HEK293T (cell line): ENCODE data around the gene DAD1.
"Not testable (repeated sequence)": the region's sequence is repeated elsewhere in the genome, so short reads cannot be mapped to it uniquely, and the experiment has no call there.

Experiments
- CTCF ChIA-PET: fragments of 350-600 bp; formaldehyde crosslinking; extraction: SDS; loops from one replicate; lab custom pipeline; 2021; ENCODE audit warnings: antibody characterized with exemption, inconsistent platforms; lab: Yijun Ruan, JAX
- POLR2A ChIA-PET: fragments of 350-600 bp; formaldehyde crosslinking; extraction: SDS; loops from one replicate; lab custom pipeline; 2020; ENCODE audit warnings: antibody characterized with exemption, inconsistent platforms; lab: Yijun Ruan, JAX
- DNase-seq: peaks from one replicate; pipeline ENCODE4 v3.0.0; 2012; ENCODE audit warnings: mixed read lengths; ENCODE audit errors: extremely low spot score
- ARNT ChIP-seq: fragments of 450-650 bp; IDR thresholded peaks from 2 replicates; pipeline ENCODE4 v1.6.1; 2017; ENCODE audit warnings: mild to moderate bottlenecking
- BHLHE40 ChIP-seq: fragments of 450-650 bp; IDR thresholded peaks from 2 replicates; pipeline ENCODE4 v1.6.1; 2016; ENCODE audit warnings: mild to moderate bottlenecking, moderate library complexity, borderline replicate concordance
- CTBP1 ChIP-seq: fragments of 450-650 bp; IDR thresholded peaks from 2 replicates; pipeline ENCODE4 v1.6.1; 2016; ENCODE audit warnings: borderline replicate concordance
- ELF4 ChIP-seq: fragments of 450-650 bp; IDR thresholded peaks from 2 replicates; pipeline ENCODE4 v1.6.1; 2017; ENCODE audit warnings: antibody characterized with exemption
- FOXA1 ChIP-seq: fragments of 450-650 bp; IDR thresholded peaks from 2 replicates; pipeline ENCODE4 v1.6.1; 2016; ENCODE audit warnings: mild to moderate bottlenecking
- FOXK2 ChIP-seq: fragments of 450-650 bp; IDR thresholded peaks from 2 replicates; pipeline ENCODE4 v1.6.1; 2016; ENCODE audit warnings: mild to moderate bottlenecking
- FOXM1 ChIP-seq: fragments of 450-650 bp; IDR thresholded peaks from 2 replicates; pipeline ENCODE4 v1.6.1; 2017; ENCODE audit warnings: mild to moderate bottlenecking, borderline replicate concordance
- HDGF ChIP-seq: fragments of 450-650 bp; IDR thresholded peaks from 2 replicates; pipeline ENCODE4 v1.6.1; 2017; ENCODE audit warnings: antibody characterized with exemption, borderline replicate concordance
- L3MBTL2 ChIP-seq: fragments of 450-650 bp; conservative IDR thresholded peaks from 2 replicates; pipeline ENCODE4 v1.6.1; 2016; ENCODE audit warnings: mild to moderate bottlenecking
- LEF1 ChIP-seq: fragments of 450-650 bp; IDR thresholded peaks from 2 replicates; pipeline ENCODE4 v1.6.1; 2017; ENCODE audit warnings: mild to moderate bottlenecking, borderline replicate concordance
- NFRKB ChIP-seq: fragments of 450-650 bp; IDR thresholded peaks from 2 replicates; pipeline ENCODE4 v1.6.1; 2016; ENCODE audit warnings: mild to moderate bottlenecking, moderate library complexity
- SP1 ChIP-seq: fragments of 450-650 bp; IDR thresholded peaks from 2 replicates; pipeline ENCODE4 v1.6.1; 2017
- SUZ12 ChIP-seq: fragments of 450-650 bp; IDR thresholded peaks from 2 replicates; pipeline ENCODE4 v1.6.1; 2016; ENCODE audit warnings: mild to moderate bottlenecking
- TARDBP ChIP-seq: fragments of 450-650 bp; IDR thresholded peaks from 2 replicates; pipeline ENCODE4 v1.6.1; 2016
- ZNF384 ChIP-seq: fragments of 450-650 bp; IDR thresholded peaks from 2 replicates; pipeline ENCODE4 v1.6.1; 2016
- TF ChIP-seq, protein P1 (sequence below): fragments of 450-650 bp; IDR thresholded peaks from 2 replicates; pipeline ENCODE4 v1.6.1; 2016

Gene DAD1

GRCh38 chr14:22569737-22570131 is 19.3 kb downstream of the DAD1 start:
- CTCF ChIA-PET, result interaction anchor here (0.6 to 3.6 kb wide), 23 partner anchors 9 to 388 kb away, joined by 3 to 47 read pairs (median 4); partner anchors contain the start of gene DAD1
- POLR2A ChIA-PET, result interaction anchor here (1.0 to 3.4 kb wide), 3 partner anchors 10 to 84 kb away, joined by 3 to 23 read pairs (median 3); partner anchors contain the start of gene DAD1
- no peak for TF ChIP-seq CTBP1
- TF ChIP-seq FOXA1, result no peak
- no peak for DNase-seq

GRCh38 chr14:22569106-22569736 is 19.8 kb downstream of the DAD1 start:
- DNase-seq, result no peak
- TF ChIP-seq LEF1, result no peak
- ChIA-PET POLR2A (no interaction called here), CTCF (interaction anchor here (0.8 to 3.6 kb wide), 7 partner anchors 9 to 90 kb away, joined by 3 to 47 read pairs (median 6); no protein-coding TSS in a partner anchor)

GRCh38 chr14:22567437-22567836 is 21.6 kb downstream of the DAD1 start:
- ChIA-PET CTCF (interaction anchor here (0.5 to 1.6 kb wide), 4 partner anchors 11 to 177 kb away, joined by 3 to 5 read pairs (median 4); no protein-coding TSS in a partner anchor), POLR2A (no interaction called here)
- TF ChIP-seq ZNF384, result no peak
- TF ChIP-seq FOXA1, result no peak
- TF ChIP-seq NFRKB, result no peak
- TF ChIP-seq LEF1, result no peak
- TF ChIP-seq SP1, result no peak
- no peak for TF ChIP-seq BHLHE40
- no peak for TF ChIP-seq TARDBP
- no peak for TF ChIP-seq CTBP1
- TF ChIP-seq, protein P1, sequence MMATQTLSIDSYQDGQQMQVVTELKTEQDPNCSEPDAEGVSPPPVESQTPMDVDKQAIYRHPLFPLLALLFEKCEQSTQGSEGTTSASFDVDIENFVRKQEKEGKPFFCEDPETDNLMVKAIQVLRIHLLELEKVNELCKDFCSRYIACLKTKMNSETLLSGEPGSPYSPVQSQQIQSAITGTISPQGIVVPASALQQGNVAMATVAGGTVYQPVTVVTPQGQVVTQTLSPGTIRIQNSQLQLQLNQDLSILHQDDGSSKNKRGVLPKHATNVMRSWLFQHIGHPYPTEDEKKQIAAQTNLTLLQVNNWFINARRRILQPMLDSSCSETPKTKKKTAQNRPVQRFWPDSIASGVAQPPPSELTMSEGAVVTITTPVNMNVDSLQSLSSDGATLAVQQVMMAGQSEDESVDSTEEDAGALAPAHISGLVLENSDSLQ, result no peak
- no peak for TF ChIP-seq ARNT
- no peak for TF ChIP-seq ELF4
- TF ChIP-seq HDGF, result no peak
- TF ChIP-seq L3MBTL2, result no peak
- TF ChIP-seq FOXM1, result no peak
- no peak for TF ChIP-seq FOXK2
- no peak for TF ChIP-seq SUZ12
- no peak for DNase-seq

- POLR2A ChIA-PET, result no interaction called here
- DNase-seq, result no peak
- CTCF ChIA-PET, result interaction anchor here (0.5 to 1.6 kb wide), 3 partner anchors 86 to 177 kb away, joined by 3 to 4 read pairs (median 3); no protein-coding TSS in a partner anchor
- TF ChIP-seq CTBP1 (no peak), FOXK2 (no peak), ARNT (no peak), NFRKB (no peak), TARDBP (no peak), ZNF384 (no peak), LEF1 (no peak), FOXA1 (no peak), BHLHE40 (no peak), SP1 (no peak), L3MBTL2 (no peak), ELF4 (no peak), FOXM1 (no peak), HDGF (no peak), SUZ12 (no peak)
- TF ChIP-seq, protein P1, result no peak
Measured at GRCh38 chr14:22566845-22567244, 22.2 kb downstream of the DAD1 start.

GRCh38 chr14:22566266-22566665 is 22.8 kb downstream of the DAD1 start:
- CTCF ChIA-PET, result interaction anchor here (1.0 to 1.6 kb wide), 2 partner anchors 87 to 176 kb away, joined by 3 to 4 read pairs; no protein-coding TSS in a partner anchor
- POLR2A ChIA-PET, DNase-seq: not testable (repeated sequence)

DNA sequence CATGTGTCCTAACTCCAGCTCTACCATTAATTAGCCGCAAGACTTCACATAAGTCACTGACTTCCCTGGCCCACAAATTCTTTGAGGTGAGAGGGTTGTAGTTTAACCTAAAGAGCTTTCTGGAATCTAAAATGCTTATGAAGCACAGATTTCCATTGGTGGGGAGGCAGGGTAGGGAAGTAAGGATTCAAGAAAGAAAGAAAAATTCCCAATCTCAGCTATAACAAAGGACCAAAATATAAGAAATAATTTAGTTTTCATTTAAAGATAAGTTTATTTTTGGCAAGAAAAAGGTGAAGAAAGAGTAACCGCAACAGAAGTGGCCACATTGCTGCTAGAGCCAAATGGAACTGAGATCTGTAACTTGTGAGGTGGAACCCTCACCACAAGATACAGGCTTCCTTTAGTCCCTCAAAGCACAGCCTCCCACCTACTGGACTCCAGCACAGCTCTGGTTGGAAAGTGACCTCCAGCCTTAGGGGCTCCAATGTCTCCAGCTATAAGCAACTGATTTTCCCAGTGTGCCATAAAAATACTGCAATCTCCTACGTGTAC is 23.6 kb downstream of the DAD1 start:
- DNase-seq, result no peak
- ChIA-PET POLR2A (interaction anchor here (1.0 kb wide), 1 partner anchor 24 kb away, joined by 4 read pairs; the partner anchor contains the start of gene DAD1), CTCF (interaction anchor here (1.2 kb wide), 1 partner anchor 88 kb away, joined by 3 read pairs; no protein-coding TSS in a partner anchor)
- TF ChIP-seq ELF4 (no peak), TARDBP (no peak)

DNA sequence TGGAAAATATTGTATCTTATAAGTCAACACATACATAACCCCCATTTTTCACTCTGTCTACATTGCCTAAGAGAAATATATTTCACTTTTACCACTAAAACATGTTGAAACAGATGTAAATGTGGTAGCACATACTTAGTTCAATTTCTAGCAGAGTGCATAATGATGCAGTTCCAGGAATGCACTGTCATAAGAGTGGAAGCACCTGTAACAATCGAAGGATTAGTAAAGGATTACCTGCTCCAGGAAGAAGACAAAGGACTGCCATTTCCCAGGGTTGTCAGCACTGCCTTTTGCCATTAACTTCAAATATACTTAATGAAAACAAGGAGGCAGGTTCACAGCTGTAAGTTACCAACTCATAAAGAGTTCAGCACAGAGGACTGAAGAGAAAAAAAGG is 24.6 kb downstream of the DAD1 start:
- CTCF ChIA-PET, result interaction anchor here (0.7 kb wide), 1 partner anchor 266 kb away, joined by 3 read pairs; no protein-coding TSS in a partner anchor
- no peak for DNase-seq
- POLR2A ChIA-PET, result no interaction called here
- TF ChIP-seq ELF4, result no peak
- TF ChIP-seq FOXK2, result no peak
- no peak for TF ChIP-seq ZNF384
- TF ChIP-seq, protein P1, result no peak
- no peak for TF ChIP-seq TARDBP
- TF ChIP-seq LEF1, result no peak
- TF ChIP-seq HDGF, result no peak
- no peak for TF ChIP-seq FOXM1
- TF ChIP-seq NFRKB, result no peak
- TF ChIP-seq BHLHE40, result no peak
